Adrenal gland (tissue), 12 donors: Measurements from ENCODE around the gene BBX. TPM values are rescaled to one million over a fixed set of nuclear protein-coding genes. Genes with fewer than 3 reads are reported as not detected.
A peak's percentile ranks its signal among the peaks of the same experiment; 100 is the strongest.

Experiments used
- DNase-seq, 7 donors: peaks; one replicate each; pipeline ENCODE4 v3.0.0-alpha.2; 2019 to 2020
- H3K27ac ChIP-seq, 5 donors: fragments of 200-600 bp; sonication (generic) in 4 of 5; 1 replicate in 3 of 5; 2 replicates in 2 of 5; pipeline versions ENCODE4 v1.5.1 to v1.8.0; 2016 to 2020; ENCODE audit warnings: mild to moderate bottlenecking in 1 of 5
- H3K27me3 ChIP-seq: fragments of 200-600 bp; 2 replicates; pipeline ENCODE4 v1.8.0; 2021
- H3K36me3 ChIP-seq, 2 donors: fragments of 200-600 bp; replicated peaks in 1 of 2; 1 replicate in 1 of 2; 2 replicates in 1 of 2; pipeline versions ENCODE4 v1.5.1 to v1.8.0; 2018 to 2022
- H3K4me1 ChIP-seq, 2 donors: fragments of 200-600 bp; replicated peaks in 1 of 2; 1 replicate in 1 of 2; 2 replicates in 1 of 2; pipeline versions ENCODE4 v1.5.1 to v1.8.0; 2018 to 2021
- H3K4me3 ChIP-seq, 4 donors: fragments of 200-600 bp; sonication (generic) in 3 of 4; one replicate each; pipeline ENCODE4 v1.5.1; 2016 to 2018
- H3K9me3 ChIP-seq, 3 donors: fragments of 200-600 bp; sonication (generic) in 1 of 3; replicated peaks in 1 of 3; 1 replicate in 2 of 3; 2 replicates in 1 of 3; pipeline versions ENCODE4 v1.5.1 to v1.8.0; 2016 to 2021
- POLR2A ChIP-seq, 2 donors: fragments of 450-650 bp; IDR thresholded peaks; one replicate each; pipeline ENCODE4 v1.6.1; 2017; ENCODE audit warnings: antibody characterized with exemption in 2 of 2, mild to moderate bottlenecking in 2 of 2, moderate library complexity in 1 of 2
- WGBS, 4 donors: extraction: QIAGEN DNeasy Blood & Tissue Kit in 2 of 4; methylation state at CpG; one replicate each; pipeline versions ENCODE4 v1.1.5 to v1.1.7; 2013 to 2017; 5-methylcytosine and 5-hydroxymethylcytosine counted together
- intact Hi-C, 2 donors: fragments of 100-400 bp; cut with DNase I; formaldehyde crosslinking; loops; one replicate each; pipeline versions ENCODE4 v1.14.1 to v1.15.0; 2022 to 2023
- polyA plus RNA-seq, 3 donors: library from polyadenylated mRNA; stranded (reverse); fragments of 200-250 nt in 2 of 3; fragments of 350-450 nt in 1 of 3; fragmentation: Illumina TruSeq in 1 of 3; extraction: RNeasy Lipid Tissue Mini Kit (QIAGEN cat#74804) in 1 of 3; gene quantifications; one replicate each; pipeline ENCODE4 v1.2.3, GENCODE V29; 2013 to 2014
- total RNA-seq, 9 donors: library from RNA; depleted of rRNA in 4 of 9; stranded (reverse); fragments of >200 nt in 4 of 9; fragments of 120-200 nt in 1 of 9; fragmentation: NEBNext Ultra II Directional in 1 of 9; extraction: Animal tissue kit (Norgen Biotek cat#: 25700) in 1 of 9; gene quantifications; one replicate each; pipeline versions ENCODE4 v1.1.0 to v1.2.4, GENCODE V29; 2013 to 2023
- TF ChIP-seq, protein P1 (sequence below), 6 experiments: fragments of 450-650 bp in 4 of 6; fragments of 200-600 bp in 2 of 6; sonication (generic) in 1 of 6; IDR thresholded peaks; 1 replicate in 5 of 6; 2 replicates in 1 of 6; pipeline versions ENCODE4 v1.5.1 to v1.8.0; 2016 to 2021; ENCODE audit warnings: antibody characterized with exemption in 6 of 6, mild to moderate bottlenecking in 2 of 6, moderate library complexity in 1 of 6
- donor health status: healthy with polysubstance abuse.
- donor health status: Bipolar disorder and iron deficiency.
- donor health status: DM: yes; HTN: yes; CAD: no.
- donor health status: DM: no; HTN: no; CAD: no.
- donor health status: DM: no; HTN: no; CAD: no.
- donor health status: DM: yes; HTN: yes; CAD: no.

BBX gene
- total and polyA plus RNA-seq, 12 donors = 12.8 to 208 (median 116) TPM

DNA sequence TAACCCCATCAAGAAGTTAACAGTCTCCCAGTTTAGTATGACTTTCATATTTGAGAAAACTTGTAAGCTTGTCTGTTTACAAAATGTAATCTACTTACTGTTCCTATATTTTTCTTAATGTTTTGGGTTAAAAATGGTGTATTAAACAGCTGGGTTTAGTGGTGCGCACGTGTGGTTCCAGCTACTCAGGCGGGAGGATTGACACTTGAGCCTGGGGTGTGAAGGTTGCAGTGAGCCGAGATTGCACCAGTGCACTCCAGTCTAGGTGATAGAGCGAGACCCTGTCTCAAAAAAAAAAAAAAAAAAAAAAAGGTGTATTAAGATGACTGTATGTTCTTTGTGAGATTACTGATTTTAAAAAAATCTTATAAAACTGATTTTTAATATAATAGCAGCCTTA lies 69.3 kb downstream of the BBX start:
- TF ChIP-seq, protein P1, sequence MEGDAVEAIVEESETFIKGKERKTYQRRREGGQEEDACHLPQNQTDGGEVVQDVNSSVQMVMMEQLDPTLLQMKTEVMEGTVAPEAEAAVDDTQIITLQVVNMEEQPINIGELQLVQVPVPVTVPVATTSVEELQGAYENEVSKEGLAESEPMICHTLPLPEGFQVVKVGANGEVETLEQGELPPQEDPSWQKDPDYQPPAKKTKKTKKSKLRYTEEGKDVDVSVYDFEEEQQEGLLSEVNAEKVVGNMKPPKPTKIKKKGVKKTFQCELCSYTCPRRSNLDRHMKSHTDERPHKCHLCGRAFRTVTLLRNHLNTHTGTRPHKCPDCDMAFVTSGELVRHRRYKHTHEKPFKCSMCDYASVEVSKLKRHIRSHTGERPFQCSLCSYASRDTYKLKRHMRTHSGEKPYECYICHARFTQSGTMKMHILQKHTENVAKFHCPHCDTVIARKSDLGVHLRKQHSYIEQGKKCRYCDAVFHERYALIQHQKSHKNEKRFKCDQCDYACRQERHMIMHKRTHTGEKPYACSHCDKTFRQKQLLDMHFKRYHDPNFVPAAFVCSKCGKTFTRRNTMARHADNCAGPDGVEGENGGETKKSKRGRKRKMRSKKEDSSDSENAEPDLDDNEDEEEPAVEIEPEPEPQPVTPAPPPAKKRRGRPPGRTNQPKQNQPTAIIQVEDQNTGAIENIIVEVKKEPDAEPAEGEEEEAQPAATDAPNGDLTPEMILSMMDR (IDR thresholded peaks at IDR 0.05) = no peak
- no peak for TF ChIP-seq POLR2A (IDR thresholded peaks at IDR 0.05)
- Histone ChIP-seq H3K27me3 (no peaks in the 10 kb centered on the region), H3K9me3 (no peaks in the 10 kb centered on the region), H3K27ac (no peak overlapping the region), H3K4me3 (no peak overlapping the region), H3K36me3 (no peaks in the 10 kb centered on the region), H3K4me1 (peaks cover 7 to 32% of the 10 kb centered on the region in 2 donors)
- 93 to 98% (median 96%) methylated on average over 5 of the region's 5 CpGs for WGBS, 4 donors
- no peak for DNase-seq
- intact Hi-C loops = no loop called here

DNA sequence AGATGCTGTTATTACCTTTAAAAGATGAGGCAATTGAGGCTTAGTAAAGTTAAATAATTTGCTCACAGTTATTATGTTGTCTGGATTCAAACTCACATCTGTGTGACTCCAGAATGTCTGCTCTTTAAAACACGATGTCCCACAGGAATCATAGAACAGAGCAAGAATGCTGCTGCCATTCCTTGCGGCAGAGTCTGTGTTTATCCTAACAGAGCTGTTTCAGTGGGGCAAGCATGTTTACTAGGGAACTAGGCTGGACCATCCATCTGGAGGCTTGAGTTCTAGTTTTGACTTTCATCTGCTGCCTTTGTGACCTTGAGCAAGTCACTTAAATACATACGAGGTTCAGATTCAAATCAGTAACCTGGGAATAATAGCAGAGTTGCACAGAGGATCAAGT lies 72.1 kb downstream of the BBX start:
- no peak for DNase-seq
- Histone ChIP-seq H3K4me3 (no peak overlapping the region), H3K4me1 (peaks cover 14 to 40% of the 10 kb centered on the region in 2 donors), H3K27ac (no peak overlapping the region), H3K9me3 (no peaks in the 10 kb centered on the region), H3K27me3 (no peaks in the 10 kb centered on the region), H3K36me3 (no peaks in the 10 kb centered on the region)
- WGBS, 4 donors = 73 to 82% (median 81%) methylated on average over 3 of the region's 3 CpGs
- TF ChIP-seq, protein P1 (IDR thresholded peaks at IDR 0.05) = no peak
- TF ChIP-seq POLR2A (IDR thresholded peaks at IDR 0.05) = no peak
- intact Hi-C loops = no loop called here

DNA sequence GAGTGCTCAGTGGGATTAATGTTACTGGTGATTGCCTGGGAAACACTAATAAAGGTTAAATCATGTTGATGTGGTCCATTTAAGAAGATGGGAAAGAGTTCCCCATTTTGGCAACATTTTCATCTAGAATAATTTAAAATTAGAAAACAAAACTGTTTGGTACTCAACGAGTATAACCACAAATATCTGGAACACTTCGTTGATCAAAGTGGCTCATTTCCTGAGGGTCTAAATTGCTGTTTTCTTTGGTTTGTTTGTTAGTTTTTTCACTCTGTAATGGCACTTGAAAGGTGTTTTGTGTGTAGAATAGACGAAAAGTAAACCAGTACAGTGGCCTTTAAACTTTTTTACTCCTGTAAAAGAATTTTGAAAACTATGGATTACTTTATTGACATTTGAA lies 73.9 kb downstream of the BBX start:
- 72 to 74% (median 73%) methylated on average over 3 of the region's 3 CpGs for WGBS, 4 donors
- Histone ChIP-seq H3K4me3 (no peak overlapping the region), H3K27ac (no peak overlapping the region), H3K27me3 (no peaks in the 10 kb centered on the region), H3K4me1 (peaks cover 16 to 44% of the 10 kb centered on the region in 2 donors), H3K36me3 (no peaks in the 10 kb centered on the region), H3K9me3 (no peaks in the 10 kb centered on the region)
- intact Hi-C loops = no loop called here
- DNase-seq = no peak
- TF ChIP-seq POLR2A (IDR thresholded peaks at IDR 0.05) = no peak
- TF ChIP-seq, protein P1 (IDR thresholded peaks at IDR 0.05) = no peak

DNA sequence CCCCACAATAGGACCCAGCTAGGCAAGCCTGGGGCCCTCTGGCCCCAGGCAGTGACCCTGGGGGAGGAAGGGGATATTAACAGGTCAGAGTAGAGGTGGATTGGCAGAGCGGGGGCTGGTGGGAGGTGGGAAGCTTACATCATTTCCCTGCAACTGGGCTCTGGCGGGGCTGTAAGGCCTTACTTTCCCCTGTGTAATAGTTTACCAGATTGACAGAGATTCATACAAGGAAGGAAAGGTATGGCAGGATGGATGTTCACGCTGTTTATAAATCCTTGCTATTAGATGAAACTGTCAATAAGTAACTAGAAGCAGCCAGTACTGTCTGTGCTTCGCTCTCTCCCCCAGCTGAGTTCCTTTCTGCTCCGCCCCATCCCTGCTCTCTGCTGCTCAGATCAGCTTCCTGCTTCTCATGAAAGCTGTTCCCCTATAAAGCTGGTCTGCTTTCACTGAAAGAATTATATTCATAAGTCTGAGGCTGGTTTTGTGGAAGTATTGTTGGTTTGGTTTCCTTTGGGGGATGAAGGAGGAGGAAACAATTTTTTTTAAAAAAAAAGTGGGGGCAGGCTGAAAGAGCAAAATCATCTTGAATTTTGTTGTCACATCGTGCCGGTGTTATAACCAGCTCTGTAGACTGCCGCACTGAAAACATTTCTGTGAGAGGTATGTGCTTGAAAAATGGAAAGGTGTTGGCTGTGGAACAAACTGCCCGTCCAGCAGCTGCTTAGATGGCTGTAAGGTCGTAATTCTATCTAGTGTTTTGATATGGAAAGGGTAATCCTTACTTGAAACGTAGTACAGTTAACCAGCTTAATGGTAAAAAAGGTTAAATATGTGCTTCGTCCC lies 76.4 kb downstream of the BBX start:
- TF ChIP-seq, protein P1 (IDR thresholded peaks at IDR 0.05) = no peak
- TF ChIP-seq POLR2A (IDR thresholded peaks at IDR 0.05) = no peak
- Histone ChIP-seq H3K4me1 (peaks cover 11 to 30% of the 10 kb centered on the region in 2 donors), H3K27ac (peak overlapping the region in 4 of 5 donors; percentile 8 to 49 (median 40)), H3K4me3 (peak overlapping the region in 1 of 4 donors; percentile 30), H3K36me3 (no peaks in the 10 kb centered on the region), H3K27me3 (no peaks in the 10 kb centered on the region), H3K9me3 (no peaks in the 10 kb centered on the region)
- WGBS, 4 donors = 20 to 26% (median 21%) methylated on average over 12 of the region's 12 CpGs
- DNase-seq = peak in 3 of 7 donors; percentile 23 to 29 (median 28)
- intact Hi-C loops = no loop called here
